Measurements from ENCODE around the gene ZFPM1. TPM values are rescaled to one million over a fixed set of nuclear protein-coding genes. Genes with fewer than 3 reads are reported as not detected.

Gene ZFPM1
- total and polyA plus RNA-seq, 8 donors: 3.6 to 22.5 (median 19.3) TPM

- WGBS, 2 donors: 60 to 72% methylated on average over 47 of the region's 47 CpGs
- DNase-seq (peak in 1 of 6 donors; percentile 69), ATAC-seq (no peak), FAIRE-seq (no peak)
- no peak for TF ChIP-seq CTCF (IDR thresholded peaks at IDR 0.05)
- Histone ChIP-seq H3K4me3 (no peak overlapping the region), H3K36me3 (peaks cover 0 to 9% (median 0%) of the 10 kb centered on the region in 3 donors), H3K27me3 (no peaks in the 10 kb centered on the region), H3K4me1 (peaks cover 0 to 3% (median 0%) of the 10 kb centered on the region in 3 donors), H3K27ac (no peak overlapping the region), H3K9me3 (no peaks in the 10 kb centered on the region)
- intact Hi-C loops (cut with DNase I): no loop called here
Measured at GRCh38 chr16:88523309-88524161, 70.5 kb downstream of the ZFPM1 start.

- Histone ChIP-seq H3K9me3 (no peaks in the 10 kb centered on the region), H3K4me3 (no peak overlapping the region), H3K36me3 (peaks cover 0 to 17% (median 0%) of the 10 kb centered on the region in 3 donors), H3K27ac (no peak overlapping the region), H3K27me3 (no peaks in the 10 kb centered on the region), H3K4me1 (peaks cover 0 to 3% (median 0%) of the 10 kb centered on the region in 3 donors)
- FAIRE-seq: no peak
- 72 to 77% methylated on average over 17 to 18 of the region's 18 CpGs for WGBS, 2 donors
- TF ChIP-seq CTCF (IDR thresholded peaks at IDR 0.05): no peak
- intact Hi-C loops (cut with DNase I): no loop called here
- ATAC-seq: no peak
- peak in 1 of 6 donors; percentile 60 for DNase-seq
Measured at GRCh38 chr16:88524274-88524972, 71.3 kb downstream of the ZFPM1 start.

- Histone ChIP-seq H3K36me3 (peaks cover 0 to 21% (median 0%) of the 10 kb centered on the region in 3 donors), H3K27me3 (no peaks in the 10 kb centered on the region), H3K9me3 (no peaks in the 10 kb centered on the region), H3K4me3 (no peak overlapping the region), H3K27ac (no peak overlapping the region), H3K4me1 (peaks cover 0 to 3% (median 0%) of the 10 kb centered on the region in 3 donors)
- intact Hi-C loops (cut with DNase I): loop anchor here in 2 of 3 donors (5.0 kb wide), 1 partner anchor 83 kb away; no protein-coding TSS in a partner anchor
- no peak for TF ChIP-seq CTCF (IDR thresholded peaks at IDR 0.05)
- DNase-seq (peak in 1 of 6 donors; percentile 77), FAIRE-seq (no peak), ATAC-seq (peak in 2 of 4 donors; percentile 19 to 23)
- 48 to 58% methylated on average over 18 of the region's 18 CpGs for WGBS, 2 donors
Measured at GRCh38 chr16:88524973-88525662, 72.0 kb downstream of the ZFPM1 start.

- H3K4me3 ChIP-seq: no peak overlapping the region
- intact Hi-C loops (cut with DNase I): loop anchor here in 2 of 3 donors (5.0 kb wide), 1 partner anchor 83 kb away; no protein-coding TSS in a partner anchor
- WGBS, 2 donors: 78 to 82% methylated on average over 17 of the region's 17 CpGs
Measured at GRCh38 chr16:88525663-88525990, 72.5 kb downstream of the ZFPM1 start.

More at GRCh38 chr16:88525663-88525990, 72.5 kb downstream of the ZFPM1 start:
- FAIRE-seq (no peak), DNase-seq (peak in 1 of 6 donors; percentile 59), ATAC-seq (no peak)
- TF ChIP-seq CTCF (IDR thresholded peaks at IDR 0.05): no peak
- Histone ChIP-seq H3K36me3 (peaks cover 0 to 24% (median 0%) of the 10 kb centered on the region in 3 donors), H3K4me1 (peaks cover 0 to 3% (median 0%) of the 10 kb centered on the region in 3 donors), H3K27ac (no peak overlapping the region), H3K27me3 (no peaks in the 10 kb centered on the region), H3K9me3 (no peaks in the 10 kb centered on the region)
